ENCODE measurements around the gene C2. TPM values are rescaled to one million over a fixed set of nuclear protein-coding genes. Genes with fewer than 3 reads are reported as not detected.

Gene C2
- total and polyA plus RNA-seq, 12 donors = 4.6 to 107 (median 36.2) TPM

DNA sequence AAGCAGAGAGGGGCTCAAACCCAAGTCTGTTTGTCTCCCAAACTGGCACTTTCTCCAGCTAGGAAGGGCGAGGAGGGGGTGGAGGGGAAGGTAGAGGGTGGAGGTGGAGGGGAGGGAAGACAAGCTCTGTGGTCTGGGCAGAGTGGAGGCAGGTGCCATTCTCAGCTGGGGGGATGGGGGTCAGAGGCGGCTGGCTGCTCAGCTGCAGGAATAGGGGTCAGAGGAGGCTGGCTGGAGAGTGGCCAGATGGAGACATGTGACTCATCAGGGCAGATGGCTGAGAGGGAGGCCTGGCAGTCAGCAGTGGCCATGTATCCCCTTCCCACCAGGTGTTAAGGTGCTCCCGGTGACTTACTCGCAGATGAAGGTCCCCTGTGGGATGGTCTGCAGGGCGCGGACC lies 45.2 kb upstream of the C2 start:
- intact Hi-C loops (cut with DNase I) = no loop called here
- 64 to 71% (median 69%) methylated on average over 5 to 6 of the region's 6 CpGs for WGBS, 4 donors
- peak; percentile 52 to 82 (median 79) for DNase-seq

DNA sequence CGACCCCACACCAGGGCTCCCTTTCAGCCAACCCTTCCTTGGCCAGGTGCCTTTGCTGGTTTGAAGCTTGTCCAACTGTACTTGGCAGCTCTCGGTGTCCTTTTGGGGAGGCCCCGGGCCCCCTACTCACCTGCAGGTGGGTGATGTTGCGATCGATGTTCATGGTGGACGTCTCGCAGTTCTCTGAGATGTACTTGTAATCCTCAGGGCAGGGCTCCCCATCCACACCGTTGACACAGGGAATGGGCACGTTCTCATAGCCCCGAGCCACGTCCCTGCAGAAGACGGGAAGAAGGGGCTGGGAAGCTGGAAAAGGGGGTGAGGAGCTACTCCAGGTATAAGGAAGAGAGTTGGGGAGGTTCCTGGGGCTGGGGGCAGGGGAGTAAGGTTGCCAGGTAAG lies 43.8 kb upstream of the C2 start:
- WGBS, 4 donors = 88 to 93% (median 92%) methylated on average over 8 to 12 of the region's 12 CpGs
- intact Hi-C loops (cut with DNase I) = no loop called here
- Histone ChIP-seq H3K9me3 (replicated peaks in 1 of 3) (no peaks in the 10 kb centered on the region), H3K27ac (no peak overlapping the region), H3K36me3 (replicated peaks in 1 of 2) (peaks cover 0 to 89% of the 10 kb centered on the region in 2 donors), H3K4me3 (no peak overlapping the region), H3K27me3 (no peaks in the 10 kb centered on the region), H3K4me1 (replicated peaks in 1 of 2) (peaks cover 0 to 6% of the 10 kb centered on the region in 2 donors)
- DNase-seq = no peak
- TF ChIP-seq, protein P1, sequence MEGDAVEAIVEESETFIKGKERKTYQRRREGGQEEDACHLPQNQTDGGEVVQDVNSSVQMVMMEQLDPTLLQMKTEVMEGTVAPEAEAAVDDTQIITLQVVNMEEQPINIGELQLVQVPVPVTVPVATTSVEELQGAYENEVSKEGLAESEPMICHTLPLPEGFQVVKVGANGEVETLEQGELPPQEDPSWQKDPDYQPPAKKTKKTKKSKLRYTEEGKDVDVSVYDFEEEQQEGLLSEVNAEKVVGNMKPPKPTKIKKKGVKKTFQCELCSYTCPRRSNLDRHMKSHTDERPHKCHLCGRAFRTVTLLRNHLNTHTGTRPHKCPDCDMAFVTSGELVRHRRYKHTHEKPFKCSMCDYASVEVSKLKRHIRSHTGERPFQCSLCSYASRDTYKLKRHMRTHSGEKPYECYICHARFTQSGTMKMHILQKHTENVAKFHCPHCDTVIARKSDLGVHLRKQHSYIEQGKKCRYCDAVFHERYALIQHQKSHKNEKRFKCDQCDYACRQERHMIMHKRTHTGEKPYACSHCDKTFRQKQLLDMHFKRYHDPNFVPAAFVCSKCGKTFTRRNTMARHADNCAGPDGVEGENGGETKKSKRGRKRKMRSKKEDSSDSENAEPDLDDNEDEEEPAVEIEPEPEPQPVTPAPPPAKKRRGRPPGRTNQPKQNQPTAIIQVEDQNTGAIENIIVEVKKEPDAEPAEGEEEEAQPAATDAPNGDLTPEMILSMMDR (IDR thresholded peaks at IDR 0.05) = no peak
- TF ChIP-seq POLR2A (IDR thresholded peaks at IDR 0.05) = no peak

More for the DNA sequence above, 45.2 kb upstream of the C2 start:
- H3K36me3 ChIP-seq (replicated peaks in 1 of 2) = peaks cover 0 to 77% of the 10 kb centered on the region in 2 donors
- no peak overlapping the region for H3K4me3 ChIP-seq
- H3K27ac ChIP-seq = peak overlapping the region in 1 of 5 donors; percentile 16
- H3K9me3 ChIP-seq (replicated peaks in 1 of 3) = no peaks in the 10 kb centered on the region
- H3K4me1 ChIP-seq (replicated peaks in 1 of 2) = peaks cover 5 to 6% of the 10 kb centered on the region in 2 donors
- TF ChIP-seq POLR2A (IDR thresholded peaks at IDR 0.05) = no peak
- TF ChIP-seq, protein P1 (IDR thresholded peaks at IDR 0.05) = no peak
- no peaks in the 10 kb centered on the region for H3K27me3 ChIP-seq

DNA sequence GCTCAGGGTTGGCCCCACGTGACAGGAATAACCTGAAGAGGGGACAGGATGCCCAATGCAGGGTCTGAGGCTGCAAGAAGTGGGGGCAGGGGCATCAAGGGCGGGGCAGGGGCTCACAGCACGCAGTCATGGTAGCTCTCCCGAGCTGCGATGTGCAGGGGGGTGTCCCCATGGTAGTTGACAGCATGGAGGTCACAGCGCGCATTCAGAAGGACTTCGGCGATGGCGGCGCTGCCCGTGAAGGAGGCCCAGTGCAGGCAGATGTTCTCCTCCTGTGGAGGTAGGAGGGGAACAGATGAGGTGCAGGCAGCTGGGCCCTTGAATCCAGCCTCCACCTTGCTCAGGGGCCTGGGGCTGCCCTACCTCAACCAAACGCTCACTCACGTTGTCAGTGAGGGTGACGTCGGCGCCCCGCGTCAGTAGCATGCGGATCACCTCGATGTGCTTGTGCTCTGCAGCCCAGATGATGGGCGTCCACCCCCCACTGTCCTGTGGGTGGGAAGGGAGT lies 42.9 kb upstream of the C2 start:
- peaks cover 0 to 6% of the 10 kb centered on the region in 2 donors for H3K4me1 ChIP-seq (replicated peaks in 1 of 2)
- 85 to 96% (median 95%) methylated on average over 8 to 22 of the region's 22 CpGs for WGBS, 4 donors
- intact Hi-C loops (cut with DNase I) = no loop called here
- H3K27me3 ChIP-seq = no peaks in the 10 kb centered on the region
- H3K36me3 ChIP-seq (replicated peaks in 1 of 2) = peaks cover 0 to 96% of the 10 kb centered on the region in 2 donors
- TF ChIP-seq, protein P1 (IDR thresholded peaks at IDR 0.05) = no peak
- no peak for TF ChIP-seq POLR2A (IDR thresholded peaks at IDR 0.05)
- H3K9me3 ChIP-seq (replicated peaks in 1 of 3) = no peaks in the 10 kb centered on the region
- no peak for DNase-seq
- H3K4me3 ChIP-seq = no peak overlapping the region
- no peak overlapping the region for H3K27ac ChIP-seq

DNA sequence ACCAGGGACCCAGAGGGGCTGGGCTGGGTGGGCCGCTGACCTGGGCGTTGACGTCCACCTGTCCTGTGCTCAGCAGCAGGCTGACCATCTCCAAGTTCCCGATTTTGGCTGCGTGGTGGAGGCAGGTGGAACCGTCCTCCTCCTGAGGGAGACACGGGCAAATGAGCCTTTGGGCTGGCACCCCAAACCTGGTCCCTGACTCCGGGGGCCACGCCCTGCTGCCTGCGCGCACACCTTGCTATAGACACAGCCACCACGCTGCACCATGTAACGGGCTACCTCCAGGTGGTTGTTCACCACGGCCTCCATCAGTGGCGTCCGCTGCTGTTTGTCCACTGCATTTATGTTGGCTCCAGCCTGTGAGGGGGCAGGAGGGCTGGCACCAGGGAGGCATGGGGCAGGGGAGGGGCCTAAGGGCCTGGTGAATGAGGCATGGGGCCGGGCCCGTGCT lies 41.0 kb upstream of the C2 start:
- Histone ChIP-seq H3K36me3 (replicated peaks in 1 of 2) (peaks cover 0 to 91% of the 10 kb centered on the region in 2 donors), H3K4me3 (no peak overlapping the region), H3K27me3 (no peaks in the 10 kb centered on the region), H3K9me3 (replicated peaks in 1 of 3) (no peaks in the 10 kb centered on the region), H3K27ac (no peak overlapping the region), H3K4me1 (replicated peaks in 1 of 2) (peaks cover 0 to 6% of the 10 kb centered on the region in 2 donors)
- intact Hi-C loops (cut with DNase I) = no loop called here
- WGBS, 4 donors = 93 to 95% (median 94%) methylated on average over 11 to 18 of the region's 18 CpGs
- TF ChIP-seq POLR2A (IDR thresholded peaks at IDR 0.05) = no peak
- TF ChIP-seq, protein P1 (IDR thresholded peaks at IDR 0.05) = no peak
- no peak for DNase-seq

All from adrenal gland (tissue), 12 donors.